A673 (cell line): Measurements from ENCODE around the gene MMP24OS.

Experiments
- CTCF ChIP-seq: fragments of 300-800, 200-600 bp; sonication (generic); conservative IDR thresholded peaks from 2 replicates; pipeline ENCODE4 v1.5.1; 2017; ENCODE audit warnings: low read depth, mild to moderate bottlenecking, antibody characterized with exemption, low read length, moderate library complexity, mixed read lengths
- EZH2 ChIP-seq: fragments of 200-600 bp; sonication (generic); IDR thresholded peaks from 2 replicates; pipeline ENCODE4 v1.6.1; 2017; ENCODE audit warnings: borderline replicate concordance, low read depth, mild to moderate bottlenecking, mixed read lengths, antibody characterized with exemption, low read length; ENCODE audit not compliant: poor library complexity, severe bottlenecking

DNA sequence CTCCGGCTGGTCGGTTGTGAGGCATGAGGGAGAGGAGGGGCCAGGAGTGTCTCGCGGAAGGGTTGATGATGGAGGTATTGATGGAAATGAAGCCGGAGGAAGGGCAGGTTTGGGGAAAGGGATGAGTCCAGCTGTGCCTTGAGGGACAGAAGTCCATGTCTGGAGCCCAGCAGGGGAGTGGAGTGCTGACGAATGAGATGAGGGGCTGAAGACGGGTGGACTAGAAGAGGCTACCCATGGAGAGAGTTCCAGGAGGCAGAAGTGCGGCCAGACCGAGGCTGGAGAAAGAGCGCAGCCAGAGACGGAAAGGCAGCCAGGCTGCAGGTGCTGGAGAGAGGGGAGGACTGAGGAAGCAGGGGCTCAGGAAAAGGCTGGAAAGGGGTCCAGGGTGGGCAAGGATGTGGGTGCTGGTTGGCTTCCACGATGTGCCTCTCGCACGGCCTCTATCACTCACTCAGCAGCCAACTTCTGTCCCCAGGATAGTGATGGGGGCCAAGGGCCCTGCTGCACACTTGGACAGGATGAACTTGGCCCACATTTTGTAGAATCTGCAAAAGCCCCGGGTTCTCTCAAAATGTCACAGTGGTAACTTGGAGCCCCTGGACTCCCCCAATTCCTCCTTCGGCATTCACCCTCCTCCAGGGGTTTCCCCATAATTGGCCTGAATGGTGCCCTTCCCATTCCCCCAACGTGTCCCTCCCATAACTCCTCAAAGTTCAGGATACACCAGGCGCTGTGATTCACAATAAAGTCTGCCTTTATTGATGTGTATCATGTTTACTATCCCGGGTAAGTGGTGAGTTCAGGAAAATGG is 7.3 kb upstream of the MMP24OS start:
- TF ChIP-seq CTCF, result no peak
- no peak for TF ChIP-seq EZH2
